Measurements from ENCODE around the gene TIMM13. TPM values are rescaled to one million over a fixed set of nuclear protein-coding genes. Genes with fewer than 3 reads are reported as not detected.
A peak's percentile ranks its signal among the peaks of the same experiment; 100 is the strongest.

TIMM13 gene
- total and polyA plus RNA-seq, 9 of the 15 experiments (the other 6 are each of a cell fraction or from before 2014, with no cell fraction given), result 17.6 to 215 (median 71.8) TPM

DNA sequence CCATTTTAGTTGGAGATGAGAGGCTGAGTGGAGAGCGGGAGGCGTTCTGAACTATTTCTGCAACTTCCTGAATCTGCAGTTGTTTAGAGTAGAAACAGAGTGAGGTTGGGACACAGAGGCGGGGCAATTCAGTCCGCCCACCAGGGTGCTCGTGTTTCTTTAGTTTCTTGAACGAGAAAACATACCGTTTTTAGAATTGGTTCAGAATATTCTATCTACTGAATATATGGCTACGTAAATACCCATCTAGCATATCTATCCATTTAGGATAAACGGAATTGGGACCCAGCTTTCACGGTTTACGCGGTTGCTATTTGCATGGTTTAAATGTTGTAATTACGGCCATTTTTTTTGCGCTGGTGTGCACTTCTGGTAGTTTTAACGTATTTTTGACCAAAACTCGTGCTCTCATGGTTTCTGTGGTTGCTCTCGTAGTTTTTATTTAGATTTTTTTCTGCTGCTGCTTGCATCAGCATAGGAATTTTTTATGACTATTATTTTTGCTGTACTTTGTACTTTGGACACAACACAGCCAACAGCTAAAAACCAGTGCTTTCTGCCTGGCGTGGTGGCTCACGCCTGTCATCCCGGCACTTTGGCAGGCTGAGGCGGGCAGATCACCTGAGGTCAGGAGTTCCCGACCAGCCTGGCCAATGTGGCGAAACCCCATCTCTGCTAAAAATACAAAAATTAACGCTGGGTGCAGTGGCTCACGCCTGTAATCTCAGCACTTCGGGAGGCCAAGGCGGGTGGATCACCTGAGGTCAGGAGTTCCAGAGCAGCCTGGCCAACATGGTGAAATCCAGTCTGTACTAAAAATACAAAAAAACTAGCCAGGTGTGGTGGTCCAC lies 32.7 kb downstream of the TIMM13 start:
- no peak overlapping the region for H3K4me3 ChIP-seq
- no peak for DNase-seq (ENCODE audit: extremely low read depth in 1 of 4, low spot score in 3 of 4)
- H4K20me1 ChIP-seq (replicated peaks; ENCODE audit: control insufficient read depth, insufficient read depth, low read length), result no peaks in the 10 kb centered on the region
- no peak overlapping the region for H3K27ac ChIP-seq (ENCODE audit: extremely low read depth, low read depth, low read length)
- no peaks in the 10 kb centered on the region for H3K79me2 ChIP-seq (ENCODE audit: control insufficient read depth, insufficient read depth, low read length)
- ChIA-PET POLR2A (interaction anchor here (0.8 kb wide), 1 partner anchor 14 kb away, joined by 3 read pairs; no protein-coding TSS in a partner anchor), CTCF (ENCODE audit: low intra/inter-chr PET ratio) (interaction anchor here (0.7 to 0.9 kb wide), 2 partner anchors 29 to 120 kb away, joined by 5 to 6 read pairs; no protein-coding TSS in a partner anchor)
- intact Hi-C loops (cut with micrococcal nuclease) (loop anchor here (5.0 to 10.0 kb wide), 2 partner anchors 220 to 242 kb away; partner anchors contain the start of gene AP3D1), in situ Hi-C loops (cut with MboI) (loop anchor here (5.0 kb wide), 1 partner anchor 157 kb away; the partner anchor contains the start of genes PLEKHJ1 and SF3A2)
- 56% methylated on average over 25 of the region's 27 CpGs for WGBS (ENCODE audit: insufficient coverage, low coverage, missing lambda C conversion rate)
- H3K9ac ChIP-seq (ENCODE audit: insufficient read depth in 1 of 2, low read depth in 2 of 2, low read length in 2 of 2), result no peak overlapping the region
- no peaks in the 10 kb centered on the region for H3K9me1 ChIP-seq (ENCODE audit: control insufficient read depth, insufficient read depth, low read length)
- peaks cover 0 to 20% of the 10 kb centered on the region in 2 experiments; a peak in 2 of 5 replicates for H3K4me1 ChIP-seq (replicated peaks in 1 of 2; ENCODE audit: control insufficient read depth in 2 of 2, insufficient read depth in 2 of 2, low read length in 2 of 2)
- H3K4me2 ChIP-seq (ENCODE audit: insufficient read depth, low read length), result no peak overlapping the region
- no peak for FAIRE-seq
- H3K9me3 ChIP-seq (replicated peaks; ENCODE audit: control insufficient read depth, insufficient read depth, low read depth, low read length), result no peaks in the 10 kb centered on the region; the same call in none of the 2 replicates
- peak overlapping the region; percentile 47 for H2AFZ ChIP-seq (ENCODE audit: low read depth, low read length)
- no peaks in the 10 kb centered on the region for H3K36me3 ChIP-seq (ENCODE audit: control insufficient read depth, insufficient read depth, low read length)
- BruUV-seq (replicated peaks), result no TSS peak
- ATAC-seq, result no peak
- no peaks in the 10 kb centered on the region for H3K27me3 ChIP-seq (ENCODE audit: control insufficient read depth in 2 of 2, insufficient read depth in 2 of 2, low read length in 2 of 2)
- TF ChIP-seq, protein P1, sequence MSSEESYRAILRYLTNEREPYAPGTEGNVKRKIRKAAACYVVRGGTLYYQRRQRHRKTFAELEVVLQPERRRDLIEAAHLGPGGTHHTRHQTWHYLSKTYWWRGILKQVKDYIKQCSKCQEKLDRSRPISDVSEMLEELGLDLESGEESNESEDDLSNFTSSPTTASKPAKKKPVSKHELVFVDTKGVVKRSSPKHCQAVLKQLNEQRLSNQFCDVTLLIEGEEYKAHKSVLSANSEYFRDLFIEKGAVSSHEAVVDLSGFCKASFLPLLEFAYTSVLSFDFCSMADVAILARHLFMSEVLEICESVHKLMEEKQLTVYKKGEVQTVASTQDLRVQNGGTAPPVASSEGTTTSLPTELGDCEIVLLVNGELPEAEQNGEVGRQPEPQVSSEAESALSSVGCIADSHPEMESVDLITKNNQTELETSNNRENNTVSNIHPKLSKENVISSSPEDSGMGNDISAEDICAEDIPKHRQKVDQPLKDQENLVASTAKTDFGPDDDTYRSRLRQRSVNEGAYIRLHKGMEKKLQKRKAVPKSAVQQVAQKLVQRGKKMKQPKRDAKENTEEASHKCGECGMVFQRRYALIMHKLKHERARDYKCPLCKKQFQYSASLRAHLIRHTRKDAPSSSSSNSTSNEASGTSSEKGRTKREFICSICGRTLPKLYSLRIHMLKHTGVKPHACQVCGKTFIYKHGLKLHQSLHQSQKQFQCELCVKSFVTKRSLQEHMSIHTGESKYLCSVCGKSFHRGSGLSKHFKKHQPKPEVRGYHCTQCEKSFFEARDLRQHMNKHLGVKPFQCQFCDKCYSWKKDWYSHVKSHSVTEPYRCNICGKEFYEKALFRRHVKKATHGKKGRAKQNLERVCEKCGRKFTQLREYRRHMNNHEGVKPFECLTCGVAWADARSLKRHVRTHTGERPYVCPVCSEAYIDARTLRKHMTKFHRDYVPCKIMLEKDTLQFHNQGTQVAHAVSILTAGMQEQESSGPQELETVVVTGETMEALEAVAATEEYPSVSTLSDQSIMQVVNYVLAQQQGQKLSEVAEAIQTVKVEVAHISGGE (CRISPR knock-in tag; IDR thresholded peaks at IDR 0.05), result 0 out of 6 replicates have a peak, but pooled peaks of 1 of the 3 experiments have one; percentile 18
- TF ChIP-seq, protein P2, sequence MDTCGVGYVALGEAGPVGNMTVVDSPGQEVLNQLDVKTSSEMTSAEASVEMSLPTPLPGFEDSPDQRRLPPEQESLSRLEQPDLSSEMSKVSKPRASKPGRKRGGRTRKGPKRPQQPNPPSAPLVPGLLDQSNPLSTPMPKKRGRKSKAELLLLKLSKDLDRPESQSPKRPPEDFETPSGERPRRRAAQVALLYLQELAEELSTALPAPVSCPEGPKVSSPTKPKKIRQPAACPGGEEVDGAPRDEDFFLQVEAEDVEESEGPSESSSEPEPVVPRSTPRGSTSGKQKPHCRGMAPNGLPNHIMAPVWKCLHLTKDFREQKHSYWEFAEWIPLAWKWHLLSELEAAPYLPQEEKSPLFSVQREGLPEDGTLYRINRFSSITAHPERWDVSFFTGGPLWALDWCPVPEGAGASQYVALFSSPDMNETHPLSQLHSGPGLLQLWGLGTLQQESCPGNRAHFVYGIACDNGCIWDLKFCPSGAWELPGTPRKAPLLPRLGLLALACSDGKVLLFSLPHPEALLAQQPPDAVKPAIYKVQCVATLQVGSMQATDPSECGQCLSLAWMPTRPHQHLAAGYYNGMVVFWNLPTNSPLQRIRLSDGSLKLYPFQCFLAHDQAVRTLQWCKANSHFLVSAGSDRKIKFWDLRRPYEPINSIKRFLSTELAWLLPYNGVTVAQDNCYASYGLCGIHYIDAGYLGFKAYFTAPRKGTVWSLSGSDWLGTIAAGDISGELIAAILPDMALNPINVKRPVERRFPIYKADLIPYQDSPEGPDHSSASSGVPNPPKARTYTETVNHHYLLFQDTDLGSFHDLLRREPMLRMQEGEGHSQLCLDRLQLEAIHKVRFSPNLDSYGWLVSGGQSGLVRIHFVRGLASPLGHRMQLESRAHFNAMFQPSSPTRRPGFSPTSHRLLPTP (IDR thresholded peaks at IDR 0.05; ENCODE audit: borderline replicate concordance, extremely low read depth, insufficient read length), result no peak

All from K562 (cell line).